Effector CD8-positive, alpha-beta T cell (primary cell): ENCODE results near the gene HMG20A.

ENCODE experiments used
- DNase-seq: peaks from one replicate; lab custom pipeline; 2025; lab: John Stamatoyannopoulos, UW

The HMG20A gene

GRCh38 chr15:77476995-77477394, 56.3 kb downstream of the HMG20A start:
- no peak for DNase-seq

GRCh38 chr15:77478051-77478450, 57.4 kb downstream of the HMG20A start:
- DNase-seq: no peak

- DNase-seq: no peak
Measured at GRCh38 chr15:77479015-77479414, 58.3 kb downstream of the HMG20A start.

GRCh38 chr15:77480859-77481633, 60.4 kb downstream of the HMG20A start:
- DNase-seq: no peak

- DNase-seq: no peak
Measured at GRCh38 chr15:77481670-77482069, 61.0 kb downstream of the HMG20A start.

GRCh38 chr15:77482570-77482969, 61.9 kb downstream of the HMG20A start:
- DNase-seq: no peak

- DNase-seq: no peak
Measured at GRCh38 chr15:77483425-77484140, 62.9 kb downstream of the HMG20A start.

GRCh38 chr15:77484994-77485393, 64.3 kb downstream of the HMG20A start:
- DNase-seq: no peak

GRCh38 chr15:77486542-77487468, 66.1 kb downstream of the HMG20A start:
- DNase-seq: no peak

- DNase-seq: no peak
Measured at GRCh38 chr15:77487469-77487842, 66.8 kb downstream of the HMG20A start.

- no peak for DNase-seq
Measured at GRCh38 chr15:77487888-77488287, 67.2 kb downstream of the HMG20A start.

GRCh38 chr15:77489647-77490046, 69.0 kb downstream of the HMG20A start:
- no peak for DNase-seq

GRCh38 chr15:77493324-77493907, 72.7 kb downstream of the HMG20A start:
- no peak for DNase-seq

- DNase-seq: no peak
Measured at GRCh38 chr15:77494073-77494867, 73.6 kb downstream of the HMG20A start.

GRCh38 chr15:77494964-77495363, 74.3 kb downstream of the HMG20A start:
- DNase-seq: no peak

GRCh38 chr15:77495838-77496596, 75.3 kb downstream of the HMG20A start:
- no peak for DNase-seq

GRCh38 chr15:77496715-77497109, 76.0 kb downstream of the HMG20A start:
- peak; percentile 43 for DNase-seq

- DNase-seq: no peak
Measured at GRCh38 chr15:77497110-77497737, 76.5 kb downstream of the HMG20A start.

GRCh38 chr15:77497942-77498361, 77.3 kb downstream of the HMG20A start:
- no peak for DNase-seq
